Measurements from ENCODE around the gene LGALS9.
"Not testable (repeated sequence)": the region's sequence is repeated elsewhere in the genome, so short reads cannot be mapped to it uniquely, and the experiment has no call there.

LGALS9 gene

DNA sequence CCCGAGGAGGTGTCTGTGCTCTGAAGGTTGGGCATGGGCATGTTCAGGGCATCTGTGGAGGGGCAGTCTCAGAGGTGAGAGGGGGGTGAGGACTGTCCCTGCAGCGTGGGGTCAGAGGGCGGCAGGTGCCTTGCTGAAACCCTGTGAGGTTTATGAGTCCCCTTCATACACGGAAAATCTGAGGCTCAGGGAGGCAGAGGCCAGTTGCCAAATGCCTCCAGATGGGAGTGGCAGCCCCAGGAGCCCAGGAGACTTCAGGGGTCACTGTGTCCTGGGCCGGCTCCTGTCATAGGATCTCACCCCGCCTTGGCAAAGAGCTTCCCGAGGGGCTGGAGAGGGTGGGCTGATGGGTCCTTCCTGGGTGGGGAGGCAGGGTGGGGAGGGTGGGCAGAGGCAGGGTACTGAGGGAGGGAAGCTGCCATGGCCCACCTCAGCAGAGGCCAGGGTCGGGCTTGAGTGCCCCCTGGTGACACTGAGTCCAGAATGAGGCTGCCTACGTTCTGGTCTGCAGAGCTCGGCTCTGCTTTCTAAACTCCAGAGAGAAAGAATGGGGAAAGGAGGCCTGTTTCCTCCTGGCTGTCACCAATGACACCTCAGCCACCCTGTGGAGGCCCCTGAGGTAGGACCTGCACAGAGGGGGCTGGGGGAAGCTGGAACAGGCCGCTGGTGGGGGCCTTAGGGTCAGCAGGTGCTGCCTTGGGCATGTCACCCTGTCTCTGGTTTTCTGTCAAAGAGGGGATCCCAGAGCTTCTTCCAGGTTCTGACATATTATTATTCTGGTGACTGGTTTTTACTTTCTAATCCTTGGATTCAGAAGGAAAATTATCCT, 1.1 kb downstream of the LGALS9 start:
- DNase-seq: no peak

DNA sequence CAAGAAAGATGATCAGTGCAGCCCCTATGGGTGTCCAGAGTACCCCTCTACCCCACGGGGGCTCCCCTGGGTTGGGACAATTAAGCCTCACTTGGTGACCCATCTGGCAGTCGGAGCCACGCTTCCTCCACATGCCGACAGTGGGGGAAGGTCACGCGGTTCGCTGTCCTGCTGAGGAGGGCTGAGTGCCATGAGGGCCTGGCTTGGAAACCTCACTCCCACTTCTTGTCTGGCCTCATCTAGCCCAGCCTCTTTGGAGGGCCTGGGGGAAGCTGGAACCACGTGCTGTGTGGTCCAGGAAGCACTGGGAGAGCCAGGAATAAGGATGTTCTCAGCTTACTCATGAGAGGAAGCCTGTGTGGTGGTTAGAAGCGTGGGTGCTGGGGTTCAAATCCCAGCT, 1.8 kb downstream of the LGALS9 start:
- not testable (repeated sequence) for DNase-seq

DNA sequence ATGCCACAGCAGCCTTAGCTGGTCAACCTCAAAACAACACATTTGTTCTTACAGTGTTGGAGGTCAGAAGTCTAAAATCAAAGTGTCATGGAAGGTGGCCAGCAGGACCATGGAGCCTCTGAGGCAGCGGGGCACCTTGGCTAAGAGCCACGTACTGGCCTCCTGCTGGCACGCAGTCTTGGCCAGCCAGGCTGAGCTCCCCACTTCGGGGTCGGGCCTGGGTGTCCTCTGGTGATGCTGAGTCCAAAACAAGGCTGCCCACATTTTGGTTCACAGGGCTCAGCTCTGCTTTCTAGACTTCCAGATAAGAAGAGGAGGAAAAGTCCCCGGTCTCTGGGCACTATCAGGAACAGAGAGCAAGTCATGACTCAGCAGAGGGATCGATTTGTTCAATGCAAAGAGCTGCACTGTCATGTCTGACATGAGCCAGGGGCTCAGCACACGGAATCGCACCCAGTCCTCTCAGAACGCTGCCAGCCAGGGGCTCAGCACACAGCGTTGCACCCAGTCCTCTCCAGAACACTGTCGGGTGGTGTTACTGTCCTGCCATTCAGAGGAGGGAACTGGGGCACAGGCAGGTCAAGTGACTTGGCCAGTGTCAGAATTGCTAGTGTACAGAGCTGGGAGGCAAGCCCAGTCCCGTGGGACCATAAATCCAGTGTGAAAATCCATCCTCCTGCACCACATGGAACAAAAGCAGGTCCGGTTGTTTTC, 2.5 kb downstream of the LGALS9 start:
- no peak for DNase-seq

DNA sequence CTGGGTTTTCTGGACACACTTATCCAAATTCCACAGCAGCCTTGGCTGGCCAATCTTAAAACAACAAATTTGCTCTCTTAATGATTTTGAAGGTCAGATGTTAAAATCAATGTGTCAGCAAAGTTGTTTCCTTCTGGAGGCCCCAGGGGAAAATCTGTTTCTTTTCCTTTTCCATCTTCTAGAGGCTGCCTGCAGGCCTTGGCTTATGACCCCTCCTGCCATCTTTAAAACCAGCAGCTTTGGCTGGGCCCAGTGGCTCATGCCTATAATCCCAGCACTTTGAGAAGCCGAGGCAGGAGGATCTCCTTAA, 3.0 kb downstream of the LGALS9 start:
- DNase-seq: no peak

DNA sequence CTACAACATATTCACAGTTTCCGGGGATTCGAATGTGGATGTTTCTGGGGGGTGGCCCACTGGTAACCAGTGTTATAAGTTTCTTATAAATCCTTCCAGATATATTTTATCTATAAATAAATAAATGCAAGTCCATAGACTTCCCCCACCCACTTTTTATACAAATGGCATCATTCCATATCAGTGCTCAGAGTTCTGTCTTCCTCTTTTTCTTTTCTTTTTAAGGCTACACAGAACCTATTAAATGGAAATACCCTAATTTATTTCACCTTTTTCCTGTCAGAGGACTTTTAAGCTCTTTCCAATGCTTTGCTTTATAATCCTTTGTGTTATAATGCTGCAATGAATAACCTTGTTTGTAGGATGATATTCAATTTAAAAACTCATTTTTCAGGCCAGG, 3.8 kb downstream of the LGALS9 start:
- DNase-seq: no peak

DNA sequence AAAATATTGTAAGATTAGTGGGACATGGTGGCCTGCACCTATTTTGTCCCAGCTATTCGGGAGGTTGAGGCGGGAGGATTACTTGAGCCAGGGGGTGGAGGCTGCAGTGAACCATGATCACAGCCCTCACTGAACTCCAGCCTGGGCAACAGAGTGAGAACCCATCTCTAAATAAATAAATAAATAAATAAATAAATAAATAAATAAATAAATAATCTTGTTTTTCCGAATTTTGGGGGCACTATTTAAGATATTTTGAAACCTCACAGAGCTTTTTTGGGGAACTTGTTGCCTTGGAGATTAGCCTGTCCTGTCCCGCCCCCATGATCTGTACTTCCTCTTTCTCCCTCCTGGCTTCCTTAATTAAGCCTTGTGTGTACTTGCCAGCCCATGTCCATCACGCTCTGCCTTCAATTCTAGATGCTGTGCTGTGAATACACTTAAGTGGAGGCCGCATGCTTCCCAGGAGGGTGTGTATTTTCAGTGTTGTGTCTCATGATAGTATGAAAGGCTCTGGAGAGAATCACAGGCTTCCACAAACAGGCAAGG, 4.4 kb downstream of the LGALS9 start:
- no peak for DNase-seq

DNA sequence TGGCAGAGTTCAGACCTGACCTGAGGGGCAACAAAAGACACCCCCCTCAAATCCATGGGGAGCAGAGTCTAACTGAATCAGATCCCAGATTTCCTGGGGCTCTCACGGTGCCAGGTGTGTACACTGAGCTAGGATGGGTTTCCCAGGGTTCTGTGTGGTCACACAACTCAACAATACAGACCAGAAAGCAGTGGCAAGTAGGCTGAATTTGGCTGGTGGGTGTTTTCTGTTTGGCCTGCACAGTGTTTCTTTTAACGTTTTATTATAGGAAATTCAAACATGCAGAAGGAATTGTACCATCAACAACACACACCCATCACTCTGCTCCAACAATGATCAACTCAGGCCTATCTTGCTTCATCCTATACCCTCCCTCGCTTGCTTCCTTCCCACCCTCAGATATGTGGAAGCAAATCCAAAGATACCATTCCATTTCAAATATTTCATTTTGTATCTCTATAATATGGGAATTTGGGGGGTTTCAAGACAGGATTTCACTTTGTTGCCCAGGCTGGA, 5.1 kb downstream of the LGALS9 start:
- not testable (repeated sequence) for DNase-seq

DNA sequence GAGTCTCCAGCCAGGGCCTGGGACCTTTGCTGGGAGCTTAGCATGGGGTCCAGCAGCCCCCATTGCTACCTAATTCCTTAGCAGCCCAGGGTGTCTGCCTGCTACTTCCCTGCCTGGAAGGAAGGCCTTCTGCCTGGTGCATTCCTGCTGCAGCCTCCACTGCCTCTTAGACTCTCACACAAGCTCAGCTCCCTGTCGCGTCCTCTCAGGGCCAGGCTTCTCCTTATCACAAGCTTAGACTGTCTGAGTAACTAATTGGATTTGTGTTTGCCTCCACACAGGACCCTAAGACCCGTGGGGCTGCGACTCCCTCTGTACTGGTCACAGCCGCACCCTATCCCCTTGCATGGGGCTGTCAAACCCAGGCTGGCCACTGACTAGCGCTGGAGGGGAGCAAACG, 6.8 kb downstream of the LGALS9 start:
- not testable (repeated sequence) for DNase-seq

DNA sequence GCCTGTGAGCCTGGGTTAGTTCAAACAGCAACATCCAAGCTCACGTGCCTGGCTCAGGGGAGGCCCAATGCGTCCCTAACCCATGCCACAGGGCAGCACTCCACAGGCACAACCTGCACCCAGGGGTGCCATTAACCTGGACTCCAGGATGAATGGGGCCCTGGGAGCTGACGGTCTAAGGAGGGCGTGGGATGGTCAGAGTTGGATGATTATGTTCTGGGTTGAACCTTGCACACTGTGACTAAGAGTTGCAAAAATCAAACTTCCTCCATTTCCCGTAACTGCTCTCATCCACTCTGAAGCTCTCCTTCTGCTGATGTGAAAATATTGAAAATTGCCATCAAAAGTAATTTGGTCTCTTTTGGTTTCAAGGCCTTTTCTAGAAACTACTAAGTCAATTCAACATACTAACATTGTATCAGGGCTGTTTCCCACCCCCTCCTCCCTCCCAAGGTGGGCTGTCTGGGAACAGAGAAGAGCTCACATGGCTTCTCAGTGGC, 7.5 kb downstream of the LGALS9 start:
- not testable (repeated sequence) for DNase-seq

DNA sequence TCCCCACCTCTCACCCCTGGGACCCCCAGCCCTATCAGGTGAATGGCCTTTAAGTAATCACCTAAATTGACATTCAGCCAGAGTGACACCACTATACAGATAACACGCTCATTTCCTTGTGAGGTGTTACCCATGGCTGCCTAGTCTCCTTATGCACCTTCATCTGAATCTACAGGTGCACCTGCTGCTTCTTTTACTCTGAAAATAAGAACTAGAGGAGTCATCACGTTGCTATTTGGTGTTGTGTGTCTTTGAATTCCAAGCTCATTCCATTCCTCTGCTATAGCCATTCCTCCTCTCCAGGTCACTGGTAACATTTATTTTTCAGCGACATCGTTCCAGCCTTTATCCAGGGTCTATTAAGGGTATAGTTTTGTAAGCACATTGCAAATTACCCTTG, 9.8 kb downstream of the LGALS9 start:
- DNase-seq: no peak

DNA sequence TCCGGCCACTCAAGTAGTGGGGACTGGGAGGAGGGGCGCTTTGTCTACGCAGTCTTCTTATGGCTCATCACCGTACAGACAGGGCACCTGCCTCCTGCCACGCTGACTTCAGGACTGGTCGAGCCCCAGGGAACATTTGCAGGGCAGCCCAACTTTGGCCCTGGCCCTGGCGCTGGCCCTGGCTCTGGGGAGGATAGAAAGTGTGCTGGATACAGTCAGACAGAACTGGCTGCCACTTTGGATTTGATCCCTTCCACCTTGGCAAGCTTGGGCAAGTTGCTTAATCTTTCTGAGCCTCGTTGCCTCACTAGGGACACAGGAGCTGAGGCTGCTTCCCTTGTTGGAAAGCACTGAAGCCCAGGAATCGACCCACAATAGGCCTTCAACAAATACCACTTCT, 13.6 kb downstream of the LGALS9 start:
- no peak for DNase-seq

DNA sequence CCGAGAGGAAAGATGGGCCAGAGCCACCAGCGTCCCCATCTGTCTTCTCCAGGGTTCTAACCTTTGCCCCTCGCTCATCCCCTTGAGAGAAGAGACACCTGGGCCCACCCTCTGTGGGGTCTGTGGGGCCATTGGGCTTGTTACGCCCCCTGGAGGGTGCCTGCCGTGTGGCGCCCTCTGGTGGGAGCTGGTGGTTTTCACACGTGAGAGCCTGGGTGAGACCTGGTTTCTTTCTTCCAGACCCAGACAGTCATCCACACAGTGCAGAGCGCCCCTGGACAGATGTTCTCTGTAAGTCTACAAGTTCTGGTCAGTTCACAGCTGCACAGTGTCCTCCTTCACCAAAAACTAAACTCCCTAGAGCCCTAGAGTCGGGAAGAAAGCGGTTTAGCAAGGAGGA, 14.6 kb downstream of the LGALS9 start:
- not testable (repeated sequence) for DNase-seq

DNA sequence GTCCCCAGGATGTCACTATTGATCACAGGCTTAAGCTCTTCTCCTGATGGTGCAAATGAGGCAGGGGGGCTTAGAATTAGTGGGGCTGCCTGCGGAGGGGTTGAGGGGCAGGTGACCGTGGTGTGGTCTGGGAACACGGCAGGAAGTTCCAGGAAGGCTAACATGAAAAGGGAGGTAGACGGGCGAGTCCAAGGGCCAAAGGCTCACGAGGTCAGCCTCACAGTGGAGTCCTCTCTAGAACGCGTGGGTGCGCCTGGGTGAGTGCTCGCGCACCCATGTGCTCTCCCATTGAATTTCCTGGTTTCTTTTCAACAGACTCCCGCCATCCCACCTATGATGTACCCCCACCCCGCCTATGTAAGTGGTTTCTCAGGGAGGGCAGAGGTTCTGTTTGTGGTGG, 15.2 kb downstream of the LGALS9 start:
- DNase-seq: no peak

DNA sequence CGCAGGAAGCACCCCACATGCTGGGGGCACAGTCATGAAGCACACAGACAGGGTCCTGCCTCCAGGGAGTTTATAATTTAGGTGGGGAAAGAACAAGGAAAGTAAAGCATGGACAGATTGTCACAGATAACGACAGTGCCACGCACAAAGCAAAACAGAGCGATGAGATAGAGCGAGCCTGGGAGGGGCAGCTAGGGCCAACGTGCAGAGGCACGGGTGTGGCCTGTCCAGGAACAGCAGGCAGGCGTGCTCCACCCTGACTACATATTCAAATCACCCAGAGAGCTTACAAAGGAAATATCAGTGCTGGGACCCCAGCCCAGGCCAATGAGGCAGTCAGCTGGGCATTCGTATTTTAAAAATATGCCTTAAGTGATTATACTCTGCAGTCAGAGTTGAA, 16.8 kb downstream of the LGALS9 start:
- no peak for DNase-seq

DNA sequence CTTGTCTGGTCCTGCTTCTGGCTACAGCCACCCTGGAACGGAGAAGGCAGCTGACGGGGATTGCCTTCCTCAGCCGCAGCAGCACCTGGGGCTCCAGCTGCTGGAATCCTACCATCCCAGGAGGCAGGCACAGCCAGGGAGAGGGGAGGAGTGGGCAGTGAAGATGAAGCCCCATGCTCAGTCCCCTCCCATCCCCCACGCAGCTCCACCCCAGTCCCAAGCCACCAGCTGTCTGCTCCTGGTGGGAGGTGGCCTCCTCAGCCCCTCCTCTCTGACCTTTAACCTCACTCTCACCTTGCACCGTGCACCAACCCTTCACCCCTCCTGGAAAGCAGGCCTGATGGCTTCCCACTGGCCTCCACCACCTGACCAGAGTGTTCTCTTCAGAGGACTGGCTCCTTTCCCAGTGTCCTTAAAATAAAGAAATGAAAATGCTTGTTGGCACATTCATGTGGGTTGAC, 18.2 kb downstream of the LGALS9 start:
- not testable (repeated sequence) for DNase-seq

DNA sequence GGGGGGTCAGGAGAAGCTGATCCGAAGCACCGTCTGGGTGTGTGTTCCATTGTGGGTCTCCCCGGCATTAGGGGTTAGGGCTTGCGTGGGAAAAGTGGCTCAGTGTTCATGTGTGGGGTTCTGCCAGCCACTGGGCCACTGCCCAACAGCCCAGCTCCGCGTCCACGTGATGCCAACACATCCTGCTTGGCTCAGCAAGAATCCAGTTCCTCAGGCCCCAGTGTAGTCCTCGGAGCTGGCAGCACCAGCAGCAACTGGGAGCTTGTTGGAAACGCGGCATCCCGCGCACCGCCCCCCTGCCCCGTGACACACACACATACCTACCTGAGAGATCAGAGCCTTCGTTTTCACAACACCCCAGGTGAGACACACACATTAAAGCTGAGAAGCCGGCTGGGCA, 18.9 kb downstream of the LGALS9 start:
- DNase-seq: no peak

DNA sequence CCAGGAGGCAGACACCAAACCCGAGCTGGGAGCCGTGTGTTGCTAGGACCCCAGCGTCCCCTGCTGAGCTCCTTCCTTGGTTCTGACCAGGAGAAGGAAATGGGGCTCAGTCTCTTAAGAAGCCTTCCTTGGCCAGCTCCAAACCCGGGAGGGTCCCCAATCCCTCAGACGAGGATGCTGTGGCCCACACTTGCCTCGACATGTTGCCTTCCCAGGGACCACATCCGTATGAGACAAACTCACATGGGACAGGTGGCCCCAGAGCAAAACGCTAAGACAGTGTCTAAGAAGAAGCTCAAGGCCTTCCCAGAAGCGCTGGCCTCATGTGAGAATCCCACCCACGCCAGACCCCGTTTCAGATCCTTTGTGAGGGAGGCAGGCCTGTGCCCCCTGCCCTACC, 19.8 kb downstream of the LGALS9 start:
- no peak for DNase-seq

DNA sequence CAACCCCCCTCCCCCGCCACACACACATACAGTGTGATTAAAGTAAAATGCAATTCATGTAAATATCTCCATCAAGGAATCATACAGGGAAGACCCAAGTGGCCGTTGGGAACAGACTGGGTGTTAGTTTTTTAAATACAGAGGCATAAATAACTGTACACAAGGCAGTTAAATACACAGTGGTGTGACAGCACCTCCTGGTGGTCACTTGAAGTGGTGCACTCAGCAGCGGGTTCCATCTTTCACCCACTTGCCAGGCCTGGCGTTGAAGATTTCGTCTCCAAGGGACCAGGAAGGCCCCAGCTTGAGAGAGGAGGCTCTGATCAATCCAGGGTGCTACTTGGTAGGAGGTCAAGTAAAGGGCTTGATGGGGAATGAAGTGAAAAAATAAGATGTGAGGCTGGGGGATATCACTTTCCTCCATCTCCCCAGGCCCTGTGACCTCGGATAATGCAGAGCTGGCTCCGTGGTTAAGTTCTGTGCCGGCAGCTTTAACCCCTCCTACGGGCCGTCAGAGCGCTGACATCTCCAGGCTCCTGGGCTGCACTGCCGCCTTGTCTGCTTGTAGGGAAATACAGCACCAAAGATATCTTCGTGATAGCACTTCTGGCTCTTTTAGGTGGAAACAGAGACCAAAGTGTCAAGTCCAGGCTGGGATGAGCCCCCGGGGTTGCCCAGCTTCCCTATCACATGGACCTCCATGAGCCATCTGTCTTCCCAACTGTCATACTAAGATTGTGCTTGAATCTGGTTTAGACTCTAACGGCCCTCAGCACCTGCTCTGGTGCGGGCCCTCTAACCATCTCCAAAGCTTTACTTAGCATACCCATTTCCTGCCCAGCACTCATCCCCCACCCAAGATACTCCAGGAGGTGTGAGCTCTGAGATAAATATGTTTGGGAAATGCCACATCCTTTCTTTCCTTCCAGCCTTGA, 20.7 kb downstream of the LGALS9 start:
- DNase-seq: peak; percentile 38

DNA sequence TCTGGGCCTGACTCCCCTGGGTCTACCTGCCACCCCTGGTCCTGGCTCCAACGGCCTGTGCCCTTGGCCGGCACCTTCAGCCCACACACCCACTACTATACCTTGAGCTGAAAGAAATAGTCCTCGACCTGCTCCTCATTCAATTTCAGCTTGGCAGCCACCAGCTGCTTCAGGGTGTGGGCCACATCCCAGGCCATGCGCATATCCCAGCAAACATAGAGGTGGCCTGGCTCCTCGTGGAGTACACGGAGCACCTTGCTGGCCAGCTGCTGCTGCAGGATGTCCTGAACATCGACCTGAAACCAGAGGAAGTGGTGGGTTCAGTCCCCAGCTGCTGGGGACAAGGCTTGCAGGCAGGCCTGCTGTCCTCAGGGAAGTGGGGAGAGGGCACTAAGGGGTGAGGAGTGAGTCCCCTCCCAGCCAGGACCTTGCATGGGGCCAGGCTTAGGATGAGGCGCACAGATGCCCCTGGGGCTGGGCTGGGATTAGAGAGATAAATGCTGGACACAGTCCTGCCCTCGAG, 22.5 kb downstream of the LGALS9 start:
- DNase-seq: not testable (repeated sequence)

DNA sequence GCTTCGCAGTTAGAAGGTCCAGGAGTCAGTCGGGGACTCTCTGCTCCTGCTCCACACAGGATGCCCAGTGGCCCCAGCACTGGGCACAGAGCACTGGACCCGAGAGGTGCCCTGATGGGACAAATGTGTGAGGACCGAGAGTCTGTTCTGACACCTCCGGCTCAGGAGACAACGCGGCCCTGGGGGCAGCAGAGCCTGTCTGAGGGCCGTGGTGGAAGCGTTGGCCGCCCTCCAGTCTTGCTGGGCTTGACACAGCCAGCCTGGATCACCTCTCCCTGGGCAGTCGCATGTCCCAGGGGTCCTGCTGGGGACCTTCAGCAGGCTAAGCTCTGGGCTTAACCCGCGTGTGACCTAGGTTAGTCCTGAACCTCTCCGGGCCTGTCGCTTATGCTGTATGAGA, 23.1 kb downstream of the LGALS9 start:
- no peak for DNase-seq

DNA sequence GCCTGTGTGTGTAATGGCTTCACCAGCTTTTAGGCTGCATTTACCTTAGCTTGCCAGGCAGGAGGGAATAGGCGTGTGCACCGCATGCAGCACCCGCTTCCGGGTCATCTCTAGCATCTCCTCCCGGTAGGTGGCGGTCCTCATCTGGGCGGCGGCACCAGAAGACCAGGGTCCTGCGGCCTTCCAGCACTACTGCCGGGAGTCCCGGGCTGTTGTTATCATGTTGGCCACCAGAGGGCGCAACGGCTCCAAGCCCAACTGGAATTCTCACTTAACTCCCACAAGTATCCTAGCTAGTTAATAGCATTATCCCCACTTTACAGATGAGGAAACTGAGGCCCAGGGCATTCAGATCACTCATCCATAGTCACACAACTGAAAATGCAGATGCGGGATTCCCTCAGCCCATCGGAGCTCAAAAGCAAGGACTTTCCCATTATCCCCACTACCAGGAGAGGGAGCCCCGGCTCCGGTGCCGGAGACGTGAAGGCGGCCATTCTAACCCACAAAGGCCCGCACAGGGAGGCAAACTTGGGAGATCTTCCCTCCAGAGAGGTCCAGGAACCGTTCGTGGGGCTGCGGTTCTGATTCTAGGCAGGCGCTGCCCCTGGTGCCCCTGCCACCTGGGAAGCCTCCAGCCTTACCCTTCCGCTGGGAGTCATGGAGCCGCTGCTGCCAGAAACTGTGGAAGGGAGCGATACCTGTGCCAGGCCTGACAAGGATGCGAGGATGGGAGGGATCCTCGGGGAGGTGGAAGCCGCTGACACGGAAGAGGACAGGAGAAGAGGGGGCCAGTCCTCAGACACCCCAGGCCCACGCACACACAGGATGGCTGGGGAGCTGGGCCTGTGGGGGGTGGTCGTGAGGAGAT, 23.9 kb downstream of the LGALS9 start:
- DNase-seq: peak; percentile 42

Data from effector CD8-positive, alpha-beta T cell (primary cell).